HG03571 (cell line): Measurements from ENCODE around the gene HPCA.

Experiments
- ATAC-seq: cut with Tn5 transposase; IDR thresholded peaks from one replicate; pipeline ENCODE4 v1.9.1; 2021; ENCODE audit not compliant: unreplicated experiment

HPCA gene

GRCh38 chr1:32886004-32886827 is at the start of gene HPCA:
Gene HPCA, plus strand, starts transcription at chr1:32886491. Its CDS starts 2,408 bp downstream, at chr1:32888899.
- no peak for ATAC-seq

GRCh38 chr1:32848354-32849063 is 37.8 kb upstream of the HPCA start:
- no peak for ATAC-seq

- ATAC-seq = no peak
Measured at GRCh38 chr1:32855861-32856617, 30.3 kb upstream of the HPCA start.

GRCh38 chr1:32858136-32858535 is 28.2 kb upstream of the HPCA start:
- ATAC-seq = no peak

GRCh38 chr1:32858791-32859190 is 27.5 kb upstream of the HPCA start:
- no peak for ATAC-seq

DNA sequence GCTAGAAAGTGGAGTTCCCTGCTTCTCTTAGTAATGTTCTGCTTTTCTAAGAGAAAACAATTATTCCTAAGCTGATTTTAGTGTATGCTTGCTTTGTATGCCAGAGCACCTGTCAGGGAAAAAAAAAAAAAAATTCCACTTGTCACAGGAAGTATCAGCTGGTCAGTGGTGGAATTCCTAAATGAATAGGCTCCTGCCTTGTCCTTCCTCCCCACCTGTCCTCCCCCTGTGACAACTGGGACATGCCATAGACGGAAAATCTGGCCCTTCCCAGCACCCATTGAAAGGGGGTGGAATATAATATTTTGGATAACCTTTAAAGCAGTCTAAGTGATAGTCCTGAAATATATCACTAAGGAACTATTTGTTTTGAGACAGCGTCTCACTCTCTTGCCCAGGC is 26.4 kb upstream of the HPCA start:
- ATAC-seq = no peak

GRCh38 chr1:32860566-32860965 is 25.7 kb upstream of the HPCA start:
- ATAC-seq = no peak

DNA sequence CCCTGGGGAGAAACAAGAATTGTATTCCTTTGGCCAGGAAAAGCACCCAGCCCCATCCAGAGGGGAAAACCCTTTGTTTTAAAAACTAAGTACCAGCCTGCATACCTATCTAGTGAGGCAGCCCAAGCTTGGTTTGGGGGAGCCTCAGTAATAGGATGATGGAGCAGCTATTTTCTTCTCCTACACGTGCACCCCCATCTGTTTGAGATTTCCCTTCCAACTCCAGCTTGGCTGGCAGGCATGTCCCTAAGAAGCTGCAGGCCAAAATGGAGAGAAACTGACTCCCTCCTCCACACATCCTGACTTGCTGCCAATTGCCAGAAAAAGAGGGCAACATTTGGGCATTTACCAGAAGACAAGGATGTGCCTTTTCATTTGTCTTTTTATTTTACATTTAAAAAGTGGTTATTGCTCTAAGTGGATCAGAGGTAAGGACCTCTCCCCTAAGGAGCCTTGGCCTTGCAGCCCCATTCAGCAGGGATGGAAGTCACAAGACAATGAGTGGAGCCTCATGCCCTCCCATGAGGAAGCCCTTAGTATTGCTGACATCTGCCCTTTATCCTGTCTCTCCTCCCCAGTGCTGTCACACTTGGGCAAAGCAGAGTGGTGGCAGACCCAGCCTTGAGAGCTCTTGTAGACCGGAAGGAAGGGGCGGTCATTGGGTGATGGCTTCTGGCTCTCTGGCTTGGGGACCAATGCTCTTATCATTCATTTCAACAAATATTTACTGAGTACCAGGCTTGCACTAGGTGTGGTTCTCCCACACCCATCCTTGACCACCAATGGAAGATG is 24.2 kb upstream of the HPCA start:
- ATAC-seq = no peak

DNA sequence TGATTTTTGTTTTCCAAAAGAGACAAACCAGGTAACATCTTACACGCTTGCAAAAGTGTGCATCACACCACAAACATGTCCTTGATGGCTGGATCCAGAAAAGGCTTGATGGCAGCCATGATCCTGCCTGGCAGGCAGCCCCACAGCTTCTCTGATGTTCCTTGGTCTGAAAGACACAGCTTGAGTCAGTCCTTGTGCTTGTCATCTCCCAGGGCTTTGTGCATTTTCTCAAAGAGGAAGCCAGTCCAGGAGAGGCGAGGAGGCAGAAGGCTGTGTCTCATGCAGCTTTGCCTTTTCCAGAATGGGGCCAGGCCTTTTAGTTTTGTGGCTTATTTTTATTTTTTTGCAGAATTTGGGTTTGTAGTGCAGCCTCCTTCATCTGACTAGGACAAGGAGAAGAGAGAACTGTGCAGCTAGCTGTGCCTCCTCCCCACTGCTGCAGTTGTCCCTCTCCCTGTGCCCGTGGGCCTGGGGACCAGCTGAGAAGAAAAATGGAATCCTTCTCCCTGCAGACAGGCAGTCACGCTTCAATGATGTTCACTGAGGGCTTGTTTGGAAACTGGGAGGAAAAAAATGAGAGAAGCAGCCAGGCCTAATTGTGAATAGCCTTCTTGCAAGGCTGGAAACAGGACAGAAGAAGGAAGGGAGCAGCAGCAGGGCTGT is 22.9 kb upstream of the HPCA start:
- ATAC-seq = no peak

DNA sequence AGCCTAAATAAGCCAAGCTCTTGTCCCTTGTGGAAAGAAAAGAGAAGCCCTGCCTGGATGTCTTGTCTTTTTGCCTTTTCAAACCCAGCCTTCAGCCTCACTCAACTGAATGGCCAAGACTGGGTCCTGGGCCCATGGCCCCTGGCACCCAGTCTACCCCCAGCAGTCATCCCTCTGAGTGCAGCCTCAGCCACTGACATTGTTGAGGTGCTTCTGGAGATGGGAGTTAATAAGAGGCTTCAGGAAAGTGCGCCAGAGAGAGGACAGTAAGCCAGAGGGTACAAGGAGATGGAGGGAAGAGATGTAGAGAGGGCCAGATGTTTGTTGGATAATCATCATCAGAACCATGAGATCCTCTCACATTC is 22.4 kb upstream of the HPCA start:
- ATAC-seq = no peak

- ATAC-seq = no peak
Measured at GRCh38 chr1:32864375-32865019, 21.8 kb upstream of the HPCA start.

- ATAC-seq = no peak
Measured at GRCh38 chr1:32865639-32866405, 20.5 kb upstream of the HPCA start.

DNA sequence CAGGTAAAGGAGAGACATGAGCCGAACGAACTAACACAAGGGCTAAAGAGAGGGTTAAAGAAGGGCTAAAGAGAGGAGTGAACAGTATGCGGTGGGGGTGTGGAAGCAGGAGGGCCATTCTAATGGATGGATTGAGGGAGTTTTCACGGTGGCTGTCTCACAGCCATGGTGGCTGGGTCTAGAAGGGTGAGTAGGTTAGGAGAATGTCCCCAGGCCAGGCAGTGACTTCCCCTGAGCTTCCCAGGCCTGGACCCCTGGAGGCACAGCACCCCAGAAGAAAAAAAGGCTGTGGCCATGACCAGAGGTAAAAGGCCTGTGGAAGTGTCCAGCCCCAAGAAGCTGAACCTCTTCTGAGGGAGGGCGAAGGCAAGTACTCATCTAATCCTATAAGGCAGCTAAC is 19.1 kb upstream of the HPCA start:
- no peak for ATAC-seq

GRCh38 chr1:32867671-32868070 is 18.6 kb upstream of the HPCA start:
- ATAC-seq = no peak

- no peak for ATAC-seq
Measured at GRCh38 chr1:32868085-32868484, 18.2 kb upstream of the HPCA start.

GRCh38 chr1:32868806-32869455 is 17.4 kb upstream of the HPCA start:
- no peak for ATAC-seq

- no peak for ATAC-seq
Measured at GRCh38 chr1:32869923-32870614, 16.2 kb upstream of the HPCA start.
